Measurements from ENCODE around the gene LDLRAP1.

GRCh38 chr1:25616095-25616986, 72.9 kb downstream of the LDLRAP1 start, which contains the start of gene MAN1C1:
- TF ChIP-seq BHLHE40 (IDR thresholded peaks at IDR 0.05; ENCODE audit: borderline replicate concordance) (no peak), FOXM1 (IDR thresholded peaks at IDR 0.05; ENCODE audit: borderline replicate concordance) (no peak), ZNF384 (IDR thresholded peaks at IDR 0.05) (no peak), SP1 (IDR thresholded peaks at IDR 0.05) (no peak), PKNOX1 (IDR thresholded peaks at IDR 0.05) (no peak), TARDBP (IDR thresholded peaks at IDR 0.05) (no peak), ELF4 (IDR thresholded peaks at IDR 0.05) (no peak), SUZ12 (IDR thresholded peaks at IDR 0.05) (no peak), ARNT (IDR thresholded peaks at IDR 0.05) (no peak), FOXK2 (IDR thresholded peaks at IDR 0.05) (no peak), HDGF (IDR thresholded peaks at IDR 0.05; ENCODE audit: borderline replicate concordance) (no peak), NFRKB (IDR thresholded peaks at IDR 0.05) (no peak)
